IMR-90 (cell line): ENCODE data around the gene ATP10A. TPM values are rescaled to one million over a fixed set of nuclear protein-coding genes. Genes with fewer than 3 reads are reported as not detected.

ENCODE experiments used
- ATAC-seq: fragments of 200-7000 bp; cut with Tn5 transposase; 2 replicates; pipeline ENCODE4 v1.9.1; 2020; ENCODE audit warnings: low read depth, mild to moderate bottlenecking, moderate library complexity
- BruUV-seq: library from RNA; stranded (reverse); fragments of 400-500 nt; replicated peaks from 2 replicates; lab custom pipeline; 2021; lab: Mats Ljungman, UMichigan
- CTCF ChIA-PET: fragments of 300-600 bp; formaldehyde crosslinking; extraction: SDS; loops from one replicate; lab custom pipeline; 2021; ENCODE audit warnings: antibody characterized with exemption; lab: Yijun Ruan, JAX
- POLR2A ChIA-PET: fragments of 300-600 bp; sonication (Branson Sonifier 250); formaldehyde crosslinking; loops from one replicate; lab custom pipeline; 2022; ENCODE audit warnings: antibody characterized with exemption; ENCODE audit not compliant: unreplicated experiment; lab: Charles Lee
- DNase-seq: peaks from one replicate; pipeline ENCODE4 v3.0.0; 2013
- H2AFZ ChIP-seq: replicated peaks from 2 replicates; pipeline ENCODE3; 2013; ENCODE audit warnings: low read length, mild to moderate bottlenecking; ENCODE audit not compliant: poor library complexity
- H2AK5ac ChIP-seq: 2 replicates; pipeline ENCODE4 v1.6.1; 2013; ENCODE audit warnings: low read depth, low read length, inconsistent platforms
- H2AK9ac ChIP-seq: replicated peaks from 2 replicates; pipeline ENCODE3; 2013; ENCODE audit warnings: mild to moderate bottlenecking, low read depth, low read length, moderate library complexity; ENCODE audit not compliant: poor library complexity
- H2BK120ac ChIP-seq: 2 replicates; pipeline ENCODE4 v1.6.1; 2013; ENCODE audit warnings: low read depth, low read length, inconsistent platforms
- H2BK15ac ChIP-seq: 3 replicates; pipeline ENCODE4 v1.6.1; 2013; ENCODE audit warnings: low read depth, low read length, inconsistent platforms
- H2BK20ac ChIP-seq: 2 replicates; pipeline ENCODE4 v1.6.1; 2013; ENCODE audit warnings: low read depth, mild to moderate bottlenecking, inconsistent platforms, low read length, moderate library complexity
- H2BK5ac ChIP-seq: 2 replicates; pipeline ENCODE4 v1.6.1; 2013; ENCODE audit warnings: mild to moderate bottlenecking, low read depth, low read length, inconsistent platforms; ENCODE audit not compliant: poor library complexity, severe bottlenecking
- H3K14ac ChIP-seq: replicated peaks from 2 replicates; pipeline ENCODE4 v1.6.1; 2013; ENCODE audit warnings: low read depth, low read length, inconsistent platforms
- H3K18ac ChIP-seq: 2 replicates; pipeline ENCODE4 v1.6.1; 2013; ENCODE audit warnings: low read depth, low read length, control low read depth
- H3K23ac ChIP-seq: 2 replicates; pipeline ENCODE4 v1.6.1; 2013; ENCODE audit warnings: low read depth, low read length, inconsistent platforms
- H3K27ac ChIP-seq: 2 replicates; pipeline ENCODE4 v1.5.1; 2013; ENCODE audit warnings: mild to moderate bottlenecking, control low read depth, low read length; ENCODE audit not compliant: insufficient read depth
- H3K27me3 ChIP-seq: 2 replicates; pipeline ENCODE4 v1.6.1; 2013; ENCODE audit warnings: low read length; ENCODE audit not compliant: control insufficient read depth, insufficient read depth
- H3K36me3 ChIP-seq: 2 replicates; pipeline ENCODE4 v1.6.1; 2013; ENCODE audit warnings: low read length, mixed read lengths; ENCODE audit not compliant: control insufficient read depth, insufficient read depth
- H3K4ac ChIP-seq: 2 replicates; pipeline ENCODE4 v1.6.1; 2013; ENCODE audit warnings: low read depth, low read length, inconsistent platforms
- H3K4me1 ChIP-seq: 2 replicates; pipeline ENCODE4 v1.6.1; 2013; ENCODE audit warnings: low read length, mixed read lengths; ENCODE audit not compliant: control insufficient read depth, insufficient read depth
- H3K4me2 ChIP-seq: 2 replicates; pipeline ENCODE4 v1.6.1; 2013; ENCODE audit warnings: low read depth, mild to moderate bottlenecking, control low read depth, low read length, moderate library complexity
- H3K4me3 ChIP-seq: 2 replicates; pipeline ENCODE4 v1.5.1; 2013; ENCODE audit warnings: low read depth, mild to moderate bottlenecking, control low read depth, low read length, moderate library complexity; ENCODE audit not compliant: insufficient read depth
- H3K56ac ChIP-seq: 2 replicates; pipeline ENCODE4 v1.6.1; 2013; ENCODE audit warnings: low read length, inconsistent platforms; ENCODE audit not compliant: insufficient read depth; ENCODE audit errors: extremely low read depth
- H3K79me1 ChIP-seq, 2 experiments: 2 replicates each; pipeline ENCODE4 v1.6.1; 2013; ENCODE audit warnings: low read length in 2 of 2, inconsistent platforms in 1 of 2, low read depth in 1 of 2
- H3K9ac ChIP-seq: 2 replicates; pipeline ENCODE4 v1.6.1; 2013; ENCODE audit warnings: low read depth, low read length, control low read depth
- H3K9me1 ChIP-seq: 2 replicates; pipeline ENCODE4 v1.6.1; 2013; ENCODE audit warnings: low read length, inconsistent platforms; ENCODE audit not compliant: insufficient read depth
- H3K9me3 ChIP-seq: 2 replicates; pipeline ENCODE4 v1.6.1; 2013; ENCODE audit warnings: low read length; ENCODE audit not compliant: control insufficient read depth, insufficient read depth
- H4K20me1 ChIP-seq: 2 replicates; pipeline ENCODE4 v1.6.1; 2013; ENCODE audit warnings: low read length, inconsistent platforms; ENCODE audit not compliant: insufficient read depth
- H4K5ac ChIP-seq: 2 replicates; pipeline ENCODE4 v1.6.1; 2013; ENCODE audit warnings: mild to moderate bottlenecking, low read depth, low read length, control low read depth
- H4K8ac ChIP-seq, 2 experiments: 2 replicates each; pipeline ENCODE4 v1.6.1; 2013; ENCODE audit warnings: low read depth in 2 of 2, low read length in 2 of 2, control low read depth in 1 of 2, inconsistent platforms in 1 of 2
- H4K91ac ChIP-seq: 2 replicates; pipeline ENCODE4 v1.6.1; 2013; ENCODE audit warnings: low read depth, low read length, inconsistent platforms; ENCODE audit not compliant: insufficient read depth
- BHLHE40 ChIP-seq: fragments of 150-350 bp; IDR thresholded peaks from 2 replicates; pipeline ENCODE4 v1.6.1; 2016; ENCODE audit warnings: mild to moderate bottlenecking, low read depth, low read length
- FOS ChIP-seq: fragments of 150-350 bp; IDR thresholded peaks from 2 replicates; pipeline ENCODE4 v1.6.1; 2016; ENCODE audit warnings: low read depth, low read length
- MAZ ChIP-seq: IDR thresholded peaks from 2 replicates; pipeline ENCODE4 v1.6.1; 2012; ENCODE audit warnings: low read depth, mild to moderate bottlenecking, low read length, improper control_type of control experiment, moderate library complexity, borderline replicate concordance
- NFE2L2 ChIP-seq: fragments of 150-350 bp; IDR thresholded peaks from 2 replicates; pipeline ENCODE4 v1.6.1; 2016; ENCODE audit warnings: low read depth, mild to moderate bottlenecking, low read length
- WGBS, 2 experiments: methylation state at CpG; one replicate each; pipeline versions ENCODE4 v1.1.5 to v1.1.7; 2013; ENCODE audit warnings: missing lambda C conversion rate in 2 of 2; ENCODE audit not compliant: insufficient read length in 1 of 2; ENCODE audit errors: extremely low coverage in 2 of 2; 5-methylcytosine and 5-hydroxymethylcytosine counted together
- dilution Hi-C: fragments of 300-500 bp; cut with HindIII; formaldehyde crosslinking; loops from one replicate; pipeline ENCODE4 v1.14.3; 2018; ENCODE audit warnings: low sequenced_read_pairs; ENCODE audit not compliant: unreplicated experiment
- in situ Hi-C: fragments of 300-500 bp; cut with MboI; formaldehyde crosslinking; loops from 3 replicates; pipeline ENCODE4 v1.14.3; 2019; ENCODE audit warnings: low sequenced_read_pairs, inconsistent platforms, mixed read lengths
- intact Hi-C: fragments of 100-400 bp; cut with micrococcal nuclease; formaldehyde crosslinking; loops from 2 replicates; pipeline ENCODE4 v1.10.0; 2022
- polyA plus RNA-seq, 3 experiments: library from polyadenylated mRNA; depleted of rRNA; stranded (reverse); fragments of >200 nt; gene quantifications; 2 replicates each; pipeline ENCODE4 v1.2.3, GENCODE V29; 2012; ENCODE audit warnings: low replicate concordance in 1 of 3
- total RNA-seq: library from RNA; depleted of rRNA; stranded (reverse); fragments of >200 nt; gene quantifications from 2 replicates; pipeline ENCODE4 v1.2.3, GENCODE V29; 2012

ATP10A gene
- total and polyA plus RNA-seq, 2 of the 4 experiments (the other 2 are of a cell fraction): 13.8 to 16.0 TPM

GRCh38 chr15:25784876-25785640 is 78.1 kb downstream of the ATP10A start:
- Histone ChIP-seq H2AK5ac (peak overlapping the region; percentile 98), H3K9ac (peak overlapping the region; percentile 16; the same call in 1 of the 2 replicates), H3K4me3 (no peak overlapping the region), H3K4me1 (peaks cover 38% of the 10 kb centered on the region), H3K27me3 (no peaks in the 10 kb centered on the region), H3K18ac (peak overlapping the region; percentile 65), H2AFZ (peak overlapping the region; percentile 80), H4K20me1 (0 out of 2 replicates have a peak, but pooled peaks cover under 1% of the 10 kb centered on the region), H3K9me3 (no peaks in the 10 kb centered on the region), H2BK15ac (peak overlapping the region; percentile 82; the same call in 2 of the 3 replicates), H2BK20ac (peak overlapping the region; percentile 94), H3K4ac (peak overlapping the region; percentile 98), H4K91ac (peak overlapping the region; percentile 99), H4K5ac (peak overlapping the region; percentile 75), H3K14ac (peak overlapping the region; percentile 93), H2BK5ac (peak overlapping the region; percentile 98), H3K4me2 (peak overlapping the region; percentile 47), H3K27ac (peak overlapping the region; percentile 65), H3K23ac (peak overlapping the region; percentile 91), H4K8ac (peak overlapping the region; percentile 64 to 88), H3K36me3 (no peaks in the 10 kb centered on the region), H3K79me1 (peaks cover 37 to 73% of the 10 kb centered on the region in 2 experiments), H3K9me1 (peaks cover 26% of the 10 kb centered on the region), H2BK120ac (peak overlapping the region; percentile 92), H2AK9ac (peak overlapping the region; percentile 88), H3K56ac (peak overlapping the region; percentile 86)
- no TSS peak for BruUV-seq
- ChIA-PET CTCF (interaction anchor here (0.9 to 1.2 kb wide), 3 partner anchors 13 to 186 kb away, joined by 3 to 4 read pairs (median 3); no protein-coding TSS in a partner anchor), POLR2A (interaction anchor here (0.6 kb wide), 2 partner anchors 48 to 134 kb away, joined by 3 to 6 read pairs; no protein-coding TSS in a partner anchor)
- dilution Hi-C loops: no loop called here
- no peak for TF ChIP-seq NFE2L2
- TF ChIP-seq MAZ: peak; percentile 67; the same call in 1 of the 2 replicates
- peak; percentile 63 for TF ChIP-seq FOS
- peak; percentile 95 for TF ChIP-seq BHLHE40
- DNase-seq (peak; percentile 94), ATAC-seq (peak; percentile 69)
- intact Hi-C loops: no loop called here
- in situ Hi-C loops: no loop called here
- WGBS, 2 experiments: 64% methylated on average over 8 of the region's 17 CpGs; no CpG with 5 or more reads in 1 of the 2 experiments
